Uterus (tissue), 2 donors: ENCODE results near the gene GNMT.

ENCODE experiments used
- CTCF ChIP-seq, 4 experiments: fragments of 200-600 bp in 2 of 4; fragments of 450-650 bp in 2 of 4; sonication (generic) in 2 of 4; IDR thresholded peaks; one replicate each; pipeline ENCODE4 v1.5.1; 2016 to 2019; ENCODE audit warnings: antibody characterized with exemption in 4 of 4, mild to moderate bottlenecking in 2 of 4, moderate library complexity in 1 of 4
- POLR2A ChIP-seq, 2 donors: fragments of 450-650 bp; IDR thresholded peaks; one replicate each; pipeline ENCODE4 v1.6.1; 2016; ENCODE audit warnings: antibody characterized with exemption in 2 of 2, mild to moderate bottlenecking in 1 of 2, moderate library complexity in 1 of 2

DNA sequence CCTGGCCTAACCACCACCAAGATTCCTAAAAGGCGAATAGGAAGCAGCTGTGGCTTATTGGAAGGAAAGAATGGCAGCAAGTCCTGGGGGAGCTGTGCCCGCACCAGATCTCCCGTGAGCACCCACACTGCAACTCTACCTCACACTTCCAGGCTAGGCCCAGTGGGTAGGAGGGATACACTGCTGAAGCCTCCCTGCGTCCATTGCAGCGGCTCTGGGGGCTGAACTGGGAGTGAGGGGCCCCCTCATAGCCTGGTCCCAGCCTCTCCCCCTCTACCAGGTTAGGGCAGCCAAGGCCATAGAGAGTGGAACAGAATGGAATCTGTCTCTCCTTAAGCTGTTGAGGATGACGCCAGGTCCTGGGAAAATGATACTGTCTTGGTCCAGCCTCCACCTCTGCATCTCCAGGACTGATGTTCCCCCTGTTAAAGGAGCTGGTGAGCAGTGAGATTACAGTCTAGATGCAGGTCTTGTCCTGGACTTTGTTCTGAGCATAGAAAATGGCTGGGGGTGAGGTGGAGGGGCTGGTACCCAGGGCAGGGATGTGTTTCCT is 20.0 kb upstream of the GNMT start:
- TF ChIP-seq CTCF (IDR thresholded peaks at IDR 0.05), result no peak
- TF ChIP-seq POLR2A (IDR thresholded peaks at IDR 0.05), result no peak
